ENCODE data around the gene GABBR2.

DNA sequence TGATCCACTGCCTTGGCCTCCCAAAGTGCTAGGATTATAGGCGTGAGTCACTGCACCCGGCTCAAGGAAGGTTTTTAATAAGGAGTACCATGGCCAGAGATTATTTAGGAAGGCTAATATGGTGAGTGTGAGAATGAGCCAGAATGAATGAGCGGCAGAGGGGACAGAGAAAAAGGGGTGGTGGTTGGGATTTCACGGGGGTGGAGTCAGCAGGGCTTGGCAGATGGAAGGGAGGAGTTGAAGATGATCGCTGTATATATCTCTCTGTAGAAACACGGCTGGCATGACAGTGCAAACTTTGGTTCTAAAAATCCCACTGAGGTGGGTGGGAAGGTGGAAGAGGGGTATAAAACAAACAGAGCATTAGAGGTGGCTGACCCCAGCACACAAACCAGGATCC is 276.6 kb downstream of the GABBR2 start:
- TF ChIP-seq NFYB (IDR thresholded peaks at IDR 0.05; ENCODE audit: extremely low read depth, insufficient read length): no peak
- TF ChIP-seq, protein P1, sequence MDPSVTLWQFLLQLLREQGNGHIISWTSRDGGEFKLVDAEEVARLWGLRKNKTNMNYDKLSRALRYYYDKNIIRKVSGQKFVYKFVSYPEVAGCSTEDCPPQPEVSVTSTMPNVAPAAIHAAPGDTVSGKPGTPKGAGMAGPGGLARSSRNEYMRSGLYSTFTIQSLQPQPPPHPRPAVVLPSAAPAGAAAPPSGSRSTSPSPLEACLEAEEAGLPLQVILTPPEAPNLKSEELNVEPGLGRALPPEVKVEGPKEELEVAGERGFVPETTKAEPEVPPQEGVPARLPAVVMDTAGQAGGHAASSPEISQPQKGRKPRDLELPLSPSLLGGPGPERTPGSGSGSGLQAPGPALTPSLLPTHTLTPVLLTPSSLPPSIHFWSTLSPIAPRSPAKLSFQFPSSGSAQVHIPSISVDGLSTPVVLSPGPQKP (CRISPR knock-in tag; IDR thresholded peaks at IDR 0.05): no peak
- TF ChIP-seq, protein P2, sequence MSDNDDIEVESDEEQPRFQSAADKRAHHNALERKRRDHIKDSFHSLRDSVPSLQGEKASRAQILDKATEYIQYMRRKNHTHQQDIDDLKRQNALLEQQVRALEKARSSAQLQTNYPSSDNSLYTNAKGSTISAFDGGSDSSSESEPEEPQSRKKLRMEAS (CRISPR knock-in tag; IDR thresholded peaks at IDR 0.05): no peak
- no peak for TF ChIP-seq GATA2 (CRISPR knock-in tag; IDR thresholded peaks at IDR 0.05)
- no peak for TF ChIP-seq ARID2 (IDR thresholded peaks at IDR 0.05)
- TF ChIP-seq SIX5 (IDR thresholded peaks at IDR 0.05; ENCODE audit: borderline replicate concordance in 1 of 2, insufficient read depth in 1 of 2, low read depth in 1 of 2, low read length in 2 of 2): no peak
- TF ChIP-seq CREM (IDR thresholded peaks at IDR 0.05; ENCODE audit: low read depth): no peak
- TF ChIP-seq NR1H2 (CRISPR knock-in tag; IDR thresholded peaks at IDR 0.05): no peak
- TF ChIP-seq, protein P3, sequence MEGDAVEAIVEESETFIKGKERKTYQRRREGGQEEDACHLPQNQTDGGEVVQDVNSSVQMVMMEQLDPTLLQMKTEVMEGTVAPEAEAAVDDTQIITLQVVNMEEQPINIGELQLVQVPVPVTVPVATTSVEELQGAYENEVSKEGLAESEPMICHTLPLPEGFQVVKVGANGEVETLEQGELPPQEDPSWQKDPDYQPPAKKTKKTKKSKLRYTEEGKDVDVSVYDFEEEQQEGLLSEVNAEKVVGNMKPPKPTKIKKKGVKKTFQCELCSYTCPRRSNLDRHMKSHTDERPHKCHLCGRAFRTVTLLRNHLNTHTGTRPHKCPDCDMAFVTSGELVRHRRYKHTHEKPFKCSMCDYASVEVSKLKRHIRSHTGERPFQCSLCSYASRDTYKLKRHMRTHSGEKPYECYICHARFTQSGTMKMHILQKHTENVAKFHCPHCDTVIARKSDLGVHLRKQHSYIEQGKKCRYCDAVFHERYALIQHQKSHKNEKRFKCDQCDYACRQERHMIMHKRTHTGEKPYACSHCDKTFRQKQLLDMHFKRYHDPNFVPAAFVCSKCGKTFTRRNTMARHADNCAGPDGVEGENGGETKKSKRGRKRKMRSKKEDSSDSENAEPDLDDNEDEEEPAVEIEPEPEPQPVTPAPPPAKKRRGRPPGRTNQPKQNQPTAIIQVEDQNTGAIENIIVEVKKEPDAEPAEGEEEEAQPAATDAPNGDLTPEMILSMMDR (IDR thresholded peaks at IDR 0.05 in 2 of 3, conservative IDR thresholded peaks at IDR 0.05 in 1 of 3; ENCODE audit: insufficient read depth in 2 of 3, low read depth in 1 of 3, low read length in 3 of 3): no peak

All from K562 (cell line).